ENCODE data around the gene TUBA1A. TPM values are rescaled to one million over a fixed set of nuclear protein-coding genes. Genes with fewer than 3 reads are reported as not detected.

The TUBA1A gene
- total RNA-seq, 1 donor from 2014 or later: 1,211 TPM

DNA sequence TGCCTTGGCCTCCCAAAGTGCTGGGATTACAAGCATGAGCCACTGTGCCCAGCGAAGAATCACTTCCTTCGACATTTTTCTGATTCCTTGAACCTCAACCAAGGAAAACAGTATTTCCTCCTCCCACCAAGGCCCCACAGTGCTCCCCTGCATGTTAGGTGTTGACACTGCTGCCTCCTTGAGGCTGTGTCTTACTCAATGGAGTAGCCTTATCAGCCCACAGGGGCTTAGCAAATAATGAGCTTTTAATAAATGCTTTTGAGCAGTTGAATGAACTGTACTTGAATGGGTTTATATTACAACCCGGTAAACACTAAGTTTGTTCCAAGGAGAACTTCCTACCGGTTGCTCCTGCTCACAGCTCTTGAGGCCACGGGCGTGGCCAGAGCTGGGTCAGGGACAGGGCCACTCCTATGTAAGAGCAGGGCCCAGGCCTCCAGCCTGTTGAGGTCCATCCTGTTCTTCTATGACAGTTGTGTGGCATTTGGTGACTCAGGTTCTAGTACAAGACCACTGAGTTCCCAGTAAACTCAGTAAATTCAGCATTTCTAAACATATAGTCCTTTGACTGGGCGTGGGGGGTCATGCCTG lies 36.8 kb upstream of the TUBA1A start:
- H3K36me3 Mint-ChIP-seq: no peaks in the 10 kb centered on the region
- H3F3A ChIP-seq (ENCODE audit: low read depth): peaks cover 19% of the 10 kb centered on the region

GRCh38 chr12:49223590-49224369 lies 34.9 kb upstream of the TUBA1A start:
- H3K4me2 ChIP-seq: no peak overlapping the region
- H3K27ac ChIP-seq: no peak overlapping the region
- peaks cover 3% of the 10 kb centered on the region for H4K20me1 ChIP-seq (ENCODE audit: low read depth)
- no peaks in the 10 kb centered on the region for H3K27me3 ChIP-seq
- H3K36me3 ChIP-seq: no peaks in the 10 kb centered on the region
- no peak overlapping the region for H3K4me3 Mint-ChIP-seq
- H3K4me1 ChIP-seq: peaks cover 21% of the 10 kb centered on the region
- H3K4me1 Mint-ChIP-seq: peaks cover 54% of the 10 kb centered on the region
- no peak overlapping the region for H3K9ac ChIP-seq
- no peaks in the 10 kb centered on the region for H3K79me2 ChIP-seq (ENCODE audit: low read depth)
- H3K9me3 Mint-ChIP-seq: no peaks in the 10 kb centered on the region
- no peak overlapping the region for H2AFZ ChIP-seq (replicated peaks)
- H3K27me3 Mint-ChIP-seq (ENCODE audit: insufficient read depth, low read depth): peaks cover 10% of the 10 kb centered on the region
- peaks cover 19% of the 10 kb centered on the region for H3F3A ChIP-seq (ENCODE audit: low read depth)
- TF ChIP-seq, protein P1, sequence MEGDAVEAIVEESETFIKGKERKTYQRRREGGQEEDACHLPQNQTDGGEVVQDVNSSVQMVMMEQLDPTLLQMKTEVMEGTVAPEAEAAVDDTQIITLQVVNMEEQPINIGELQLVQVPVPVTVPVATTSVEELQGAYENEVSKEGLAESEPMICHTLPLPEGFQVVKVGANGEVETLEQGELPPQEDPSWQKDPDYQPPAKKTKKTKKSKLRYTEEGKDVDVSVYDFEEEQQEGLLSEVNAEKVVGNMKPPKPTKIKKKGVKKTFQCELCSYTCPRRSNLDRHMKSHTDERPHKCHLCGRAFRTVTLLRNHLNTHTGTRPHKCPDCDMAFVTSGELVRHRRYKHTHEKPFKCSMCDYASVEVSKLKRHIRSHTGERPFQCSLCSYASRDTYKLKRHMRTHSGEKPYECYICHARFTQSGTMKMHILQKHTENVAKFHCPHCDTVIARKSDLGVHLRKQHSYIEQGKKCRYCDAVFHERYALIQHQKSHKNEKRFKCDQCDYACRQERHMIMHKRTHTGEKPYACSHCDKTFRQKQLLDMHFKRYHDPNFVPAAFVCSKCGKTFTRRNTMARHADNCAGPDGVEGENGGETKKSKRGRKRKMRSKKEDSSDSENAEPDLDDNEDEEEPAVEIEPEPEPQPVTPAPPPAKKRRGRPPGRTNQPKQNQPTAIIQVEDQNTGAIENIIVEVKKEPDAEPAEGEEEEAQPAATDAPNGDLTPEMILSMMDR (IDR thresholded peaks at IDR 0.05): no peak
- TF ChIP-seq EZH2 (IDR thresholded peaks at IDR 0.05) (no peak), EZH2phosphoT487 (IDR thresholded peaks at IDR 0.05) (peak; percentile 33)
- H3K36me3 Mint-ChIP-seq: no peaks in the 10 kb centered on the region
- H3K4me3 ChIP-seq: no peak overlapping the region
- peak; percentile 43 for DNase-seq (ENCODE audit: low spot score)
- peak overlapping the region; percentile 24 for H3K27ac Mint-ChIP-seq
- H3K9me3 ChIP-seq (ENCODE audit: low read depth): no peaks in the 10 kb centered on the region

More for the DNA sequence above, 36.8 kb upstream of the TUBA1A start:
- H3K27me3 Mint-ChIP-seq (ENCODE audit: insufficient read depth, low read depth): peaks cover 12% of the 10 kb centered on the region
- Histone ChIP-seq H3K9me3 (ENCODE audit: low read depth) (no peaks in the 10 kb centered on the region), H4K20me1 (ENCODE audit: low read depth) (peaks cover 3% of the 10 kb centered on the region), H2AFZ (replicated peaks) (no peak overlapping the region), H3K9ac (no peak overlapping the region), H3K4me3 (no peak overlapping the region), H3K27ac (no peak overlapping the region), H3K4me1 (peaks cover 21% of the 10 kb centered on the region), H3K27me3 (no peaks in the 10 kb centered on the region), H3K4me2 (no peak overlapping the region), H3K36me3 (no peaks in the 10 kb centered on the region), H3K79me2 (ENCODE audit: low read depth) (no peaks in the 10 kb centered on the region)
- peak overlapping the region; percentile 86 for H3K27ac Mint-ChIP-seq
- H3K4me1 Mint-ChIP-seq: peaks cover 64% of the 10 kb centered on the region
- TF ChIP-seq, protein P1 (IDR thresholded peaks at IDR 0.05): peak; percentile 23
- TF ChIP-seq EZH2phosphoT487 (IDR thresholded peaks at IDR 0.05): no peak
- H3K4me3 Mint-ChIP-seq: no peak overlapping the region
- no peaks in the 10 kb centered on the region for H3K9me3 Mint-ChIP-seq
- DNase-seq (ENCODE audit: low spot score): no peak

- H3K4me1 ChIP-seq: peaks cover 18% of the 10 kb centered on the region
- DNase-seq (ENCODE audit: low spot score): no peak
- no peaks in the 10 kb centered on the region for H3K36me3 Mint-ChIP-seq
- no peak overlapping the region for H3K27ac ChIP-seq
- no peaks in the 10 kb centered on the region for H3K36me3 ChIP-seq
- H3K4me2 ChIP-seq: no peak overlapping the region
- H3K79me2 ChIP-seq (ENCODE audit: low read depth): no peaks in the 10 kb centered on the region
- no peak overlapping the region for H2AFZ ChIP-seq (replicated peaks)
- peaks cover 48% of the 10 kb centered on the region for H3K4me1 Mint-ChIP-seq
- TF ChIP-seq, protein P1 (IDR thresholded peaks at IDR 0.05): no peak
- no peak for TF ChIP-seq EZH2phosphoT487 (IDR thresholded peaks at IDR 0.05)
- TF ChIP-seq EZH2 (IDR thresholded peaks at IDR 0.05): no peak
- no peak overlapping the region for H3K4me3 ChIP-seq
- H3K27ac Mint-ChIP-seq: peak overlapping the region; percentile 24
- no peaks in the 10 kb centered on the region for H3K27me3 ChIP-seq
- no peak overlapping the region for H3K9ac ChIP-seq
- no peaks in the 10 kb centered on the region for H3K9me3 ChIP-seq (ENCODE audit: low read depth)
- peaks cover 8% of the 10 kb centered on the region for H3K27me3 Mint-ChIP-seq (ENCODE audit: insufficient read depth, low read depth)
- H3K4me3 Mint-ChIP-seq: no peak overlapping the region
- H4K20me1 ChIP-seq (ENCODE audit: low read depth): peaks cover 3% of the 10 kb centered on the region
- no peaks in the 10 kb centered on the region for H3K9me3 Mint-ChIP-seq
- H3F3A ChIP-seq (ENCODE audit: low read depth): peaks cover 16% of the 10 kb centered on the region
Observed at GRCh38 chr12:49223122-49223521, 34.2 kb upstream of the TUBA1A start.

Measured in neural progenitor cell (in vitro differentiated cells).